GM10266 (cell line): ENCODE measurements around the gene PROK1.
"Not testable (repeated sequence)": the region's sequence is repeated elsewhere in the genome, so short reads cannot be mapped to it uniquely, and the experiment has no call there.

Experiments used
- DNase-seq: peaks from one replicate; pipeline ENCODE4 v3.0.0; 2012; ENCODE audit errors: extremely low spot score
- CTCF ChIP-seq: IDR thresholded peaks from 2 replicates; pipeline ENCODE4 v1.5.1; 2012; ENCODE audit warnings: mild to moderate bottlenecking, low read depth; ENCODE audit not compliant: control insufficient read depth, insufficient read depth; ENCODE audit errors: missing control alignments

The PROK1 gene

GRCh38 chr1:110411173-110411735, 39.7 kb upstream of the PROK1 start:
- DNase-seq, result no peak
- no peak for TF ChIP-seq CTCF

GRCh38 chr1:110412576-110412975, 38.4 kb upstream of the PROK1 start:
- peak; percentile 54 for DNase-seq
- peak; percentile 79 for TF ChIP-seq CTCF

GRCh38 chr1:110413045-110413444, 37.9 kb upstream of the PROK1 start:
- not testable (repeated sequence) for DNase-seq

- DNase-seq, result no peak
- TF ChIP-seq CTCF, result no peak
Measured at GRCh38 chr1:110418729-110419128, 32.2 kb upstream of the PROK1 start.

- TF ChIP-seq CTCF, result no peak
- DNase-seq, result no peak
Measured at GRCh38 chr1:110420023-110420662, 30.8 kb upstream of the PROK1 start.

- no peak for DNase-seq
Measured at GRCh38 chr1:110420874-110421793, 29.8 kb upstream of the PROK1 start.

More at GRCh38 chr1:110420874-110421793, 29.8 kb upstream of the PROK1 start:
- no peak for TF ChIP-seq CTCF
